ENCODE measurements around the gene MAP2K6.

The MAP2K6 gene

GRCh38 chr17:69492410-69493071 is 78.0 kb downstream of the MAP2K6 start:
- DNase-seq (ENCODE audit: low read depth), result peak; percentile 88

GRCh38 chr17:69495787-69496186 is 81.3 kb downstream of the MAP2K6 start:
- no peak for DNase-seq (ENCODE audit: low read depth)

GRCh38 chr17:69497161-69497560 is 82.7 kb downstream of the MAP2K6 start:
- DNase-seq (ENCODE audit: low read depth), result no peak

GRCh38 chr17:69499318-69499717 is 84.8 kb downstream of the MAP2K6 start:
- no peak for DNase-seq (ENCODE audit: low read depth)

GRCh38 chr17:69500911-69501429 is 86.5 kb downstream of the MAP2K6 start:
- no peak for DNase-seq (ENCODE audit: low read depth)

- DNase-seq (ENCODE audit: low read depth), result peak; percentile 88
Observed at GRCh38 chr17:69501591-69502468, 87.3 kb downstream of the MAP2K6 start.

- DNase-seq (ENCODE audit: low read depth), result no peak
Observed at GRCh38 chr17:69503711-69504110, 89.2 kb downstream of the MAP2K6 start.

- no peak for DNase-seq (ENCODE audit: low read depth)
Observed at GRCh38 chr17:69505740-69506139, 91.2 kb downstream of the MAP2K6 start.

- no peak for DNase-seq (ENCODE audit: low read depth)
Observed at GRCh38 chr17:69506489-69506888, 92.0 kb downstream of the MAP2K6 start.

GRCh38 chr17:69508814-69509213 is 94.3 kb downstream of the MAP2K6 start:
- no peak for DNase-seq (ENCODE audit: low read depth)

- no peak for DNase-seq (ENCODE audit: low read depth)
Observed at GRCh38 chr17:69511250-69511649, 96.8 kb downstream of the MAP2K6 start.

- no peak for DNase-seq (ENCODE audit: low read depth)
Observed at GRCh38 chr17:69512946-69513345, 98.4 kb downstream of the MAP2K6 start.

GRCh38 chr17:69516225-69516624 is 101.7 kb downstream of the MAP2K6 start:
- DNase-seq (ENCODE audit: low read depth), result no peak

- no peak for DNase-seq (ENCODE audit: low read depth)
Observed at GRCh38 chr17:69516911-69517310, 102.4 kb downstream of the MAP2K6 start.

GRCh38 chr17:69518951-69519350 is 104.5 kb downstream of the MAP2K6 start:
- DNase-seq (ENCODE audit: low read depth), result no peak

GRCh38 chr17:69523244-69523861 is 108.9 kb downstream of the MAP2K6 start:
- DNase-seq (ENCODE audit: low read depth), result peak; percentile 72

- peak; percentile 15 for DNase-seq (ENCODE audit: low read depth)
Observed at GRCh38 chr17:69524854-69525253, 110.4 kb downstream of the MAP2K6 start.

GRCh38 chr17:69525920-69526841 is 111.7 kb downstream of the MAP2K6 start:
- peak; percentile 70 for DNase-seq (ENCODE audit: low read depth)

GRCh38 chr17:69528035-69528434 is 113.5 kb downstream of the MAP2K6 start:
- DNase-seq (ENCODE audit: low read depth), result no peak

GRCh38 chr17:69533481-69534234 is 119.2 kb downstream of the MAP2K6 start:
- no peak for DNase-seq (ENCODE audit: low read depth)

GRCh38 chr17:69534235-69534621 is 119.7 kb downstream of the MAP2K6 start:
- DNase-seq (ENCODE audit: low read depth), result no peak
